HG03439 (cell line): Measurements from ENCODE around the gene RALBP1.

Experiments
- ATAC-seq: cut with Tn5 transposase; IDR thresholded peaks from one replicate; pipeline ENCODE4 v1.9.1; 2021; ENCODE audit warnings: mild to moderate bottlenecking, moderate library complexity; ENCODE audit not compliant: unreplicated experiment

The RALBP1 gene

GRCh38 chr18:9586814-9587213 lies 111.5 kb downstream of the RALBP1 start:
- no peak for ATAC-seq
